ENCODE results near the gene CDCA7L. TPM values are rescaled to one million over a fixed set of nuclear protein-coding genes. Genes with fewer than 3 reads are reported as not detected.

Gene CDCA7L
- total and polyA plus RNA-seq, 2 of the 13 experiments (the other 11 are each of a cell fraction or from before 2014, with no cell fraction given) = 2.7 to 4.2 TPM

- no peak for FAIRE-seq
- ATAC-seq = no peak; the same call in 2 of the 3 replicates
- H3K27me3 ChIP-seq (ENCODE audit: control insufficient read depth in 1 of 2, insufficient read depth in 2 of 2, low read length in 2 of 2) = peaks cover 2 to 15% of the 10 kb centered on the region in 2 experiments; a peak in 3 of 5 replicates
- H3K4me1 ChIP-seq (ENCODE audit: insufficient read depth, low read length) = no peaks in the 10 kb centered on the region
- ChIA-PET POLR2A (no interaction called here), CTCF (ENCODE audit: low intra/inter-chr PET ratio, low total read pairs) (no interaction called here)
- H3K27ac ChIP-seq (ENCODE audit: extremely low read length, insufficient read depth, low read length) = no peak overlapping the region
- no peak for DNase-seq (ENCODE audit: low spot score)
- in situ Hi-C loops (cut with HindIII; ENCODE audit: extremely low pct_ligation_motif_present, low pct_unique_long_range_greater_than_20kb) = no loop called here
- H3K9ac ChIP-seq (ENCODE audit: insufficient read depth, low read depth, low read length) = no peak overlapping the region
- 43% methylated on average over 3 of the region's 3 CpGs for WGBS (ENCODE audit: low lambda C conversion rate)
- intact Hi-C loops (cut with micrococcal nuclease; ENCODE audit: unreplicated experiment) = no loop called here
- no TSS peak for BruUV-seq (replicated peaks)
- H2AFZ ChIP-seq (ENCODE audit: low read length) = no peak overlapping the region
- H3K36me3 ChIP-seq (replicated peaks in 1 of 2; ENCODE audit: control insufficient read depth in 1 of 2, insufficient read depth in 2 of 2, low read length in 2 of 2) = no peaks in the 10 kb centered on the region
- TF ChIP-seq, protein P1, sequence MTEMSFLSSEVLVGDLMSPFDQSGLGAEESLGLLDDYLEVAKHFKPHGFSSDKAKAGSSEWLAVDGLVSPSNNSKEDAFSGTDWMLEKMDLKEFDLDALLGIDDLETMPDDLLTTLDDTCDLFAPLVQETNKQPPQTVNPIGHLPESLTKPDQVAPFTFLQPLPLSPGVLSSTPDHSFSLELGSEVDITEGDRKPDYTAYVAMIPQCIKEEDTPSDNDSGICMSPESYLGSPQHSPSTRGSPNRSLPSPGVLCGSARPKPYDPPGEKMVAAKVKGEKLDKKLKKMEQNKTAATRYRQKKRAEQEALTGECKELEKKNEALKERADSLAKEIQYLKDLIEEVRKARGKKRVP (CRISPR knock-in tag; IDR thresholded peaks at IDR 0.05) = no peak
- TF ChIP-seq KDM3A (CRISPR knock-in tag; IDR thresholded peaks at IDR 0.05; ENCODE audit: low read depth) = no peak
- TF ChIP-seq MAFK (conservative IDR thresholded peaks at IDR 0.05 in 1 of 2, IDR thresholded peaks at IDR 0.05 in 1 of 2; ENCODE audit: low read length in 2 of 2) = peak in 1 of 2 experiments; percentile 39; a peak in 3 of 4 replicates
- TF ChIP-seq NFKB2 (CRISPR knock-in tag; IDR thresholded peaks at IDR 0.05; ENCODE audit: borderline replicate concordance) = no peak
- no peaks in the 10 kb centered on the region for H4K20me1 ChIP-seq (ENCODE audit: insufficient read depth, low read length)
- H3K79me2 ChIP-seq (ENCODE audit: insufficient read depth, low read length) = no peaks in the 10 kb centered on the region
- H3K4me2 ChIP-seq (ENCODE audit: low read depth, low read length) = no peak overlapping the region
- no peak overlapping the region for H3K4me3 ChIP-seq (replicated peaks in 1 of 3; ENCODE audit: insufficient read depth in 1 of 3, low read depth in 2 of 3, low read length in 3 of 3)
- no peaks in the 10 kb centered on the region for H3K9me3 ChIP-seq (ENCODE audit: low read length)
Observed at GRCh38 chr7:21960922-21961321, 15.2 kb upstream of the CDCA7L start.

DNA sequence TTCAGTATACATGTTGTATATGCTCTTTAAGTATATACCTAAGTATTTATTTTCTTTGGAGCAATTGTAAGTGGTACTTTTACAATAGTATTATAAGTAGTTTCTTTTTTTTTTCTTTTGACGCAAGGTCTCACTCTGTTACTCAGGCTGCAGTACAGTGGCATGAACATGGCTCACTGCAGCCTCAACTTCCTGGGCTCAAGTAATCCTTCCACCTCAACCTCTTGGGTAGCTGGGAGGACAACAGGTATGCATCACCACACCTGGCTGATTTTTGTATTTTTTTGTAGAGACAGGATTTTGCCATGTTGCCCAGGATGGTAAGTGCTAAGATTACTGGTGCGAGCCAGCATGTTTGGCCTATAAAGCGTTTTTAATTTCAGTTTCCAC is 13.7 kb upstream of the CDCA7L start:
- no peaks in the 10 kb centered on the region for H3K4me1 ChIP-seq (ENCODE audit: insufficient read depth, low read length)
- H3K27me3 ChIP-seq (ENCODE audit: control insufficient read depth in 1 of 2, insufficient read depth in 2 of 2, low read length in 2 of 2) = peaks cover 2 to 8% of the 10 kb centered on the region in 2 experiments; a peak in 3 of 5 replicates
- no peak overlapping the region for H3K9ac ChIP-seq (ENCODE audit: insufficient read depth, low read depth, low read length)
- no peak overlapping the region for H3K27ac ChIP-seq (ENCODE audit: extremely low read length, insufficient read depth, low read length)
- H4K20me1 ChIP-seq (ENCODE audit: insufficient read depth, low read length) = no peaks in the 10 kb centered on the region
- no peak overlapping the region for H2AFZ ChIP-seq (ENCODE audit: low read length)
- FAIRE-seq (no peak), ATAC-seq (no peak), DNase-seq (ENCODE audit: low spot score) (no peak)
- in situ Hi-C loops (cut with HindIII; ENCODE audit: extremely low pct_ligation_motif_present, low pct_unique_long_range_greater_than_20kb) = no loop called here
- ChIA-PET CTCF (ENCODE audit: low intra/inter-chr PET ratio, low total read pairs) (no interaction called here), POLR2A (no interaction called here)
- intact Hi-C loops (cut with micrococcal nuclease; ENCODE audit: unreplicated experiment) = no loop called here
- no peaks in the 10 kb centered on the region for H3K79me2 ChIP-seq (ENCODE audit: insufficient read depth, low read length)
- no peaks in the 10 kb centered on the region for H3K9me3 ChIP-seq (ENCODE audit: low read length)
- 49% methylated on average over 3 of the region's 3 CpGs for WGBS (ENCODE audit: low lambda C conversion rate)
- H3K4me2 ChIP-seq (ENCODE audit: low read depth, low read length) = no peak overlapping the region
- no peak for TF ChIP-seq ZNF629 (CRISPR knock-in tag; conservative IDR thresholded peaks at IDR 0.05)
- TF ChIP-seq, protein P2, sequence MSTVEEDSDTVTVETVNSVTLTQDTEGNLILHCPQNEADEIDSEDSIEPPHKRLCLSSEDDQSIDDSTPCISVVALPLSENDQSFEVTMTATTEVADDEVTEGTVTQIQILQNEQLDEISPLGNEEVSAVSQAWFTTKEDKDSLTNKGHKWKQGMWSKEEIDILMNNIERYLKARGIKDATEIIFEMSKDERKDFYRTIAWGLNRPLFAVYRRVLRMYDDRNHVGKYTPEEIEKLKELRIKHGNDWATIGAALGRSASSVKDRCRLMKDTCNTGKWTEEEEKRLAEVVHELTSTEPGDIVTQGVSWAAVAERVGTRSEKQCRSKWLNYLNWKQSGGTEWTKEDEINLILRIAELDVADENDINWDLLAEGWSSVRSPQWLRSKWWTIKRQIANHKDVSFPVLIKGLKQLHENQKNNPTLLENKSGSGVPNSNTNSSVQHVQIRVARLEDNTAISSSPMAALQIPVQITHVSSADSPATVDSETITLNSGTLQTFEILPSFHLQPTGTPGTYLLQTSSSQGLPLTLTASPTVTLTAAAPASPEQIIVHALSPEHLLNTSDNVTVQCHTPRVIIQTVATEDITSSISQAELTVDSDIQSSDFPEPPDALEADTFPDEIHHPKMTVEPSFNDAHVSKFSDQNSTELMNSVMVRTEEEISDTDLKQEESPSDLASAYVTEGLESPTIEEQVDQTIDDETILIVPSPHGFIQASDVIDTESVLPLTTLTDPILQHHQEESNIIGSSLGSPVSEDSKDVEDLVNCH (CRISPR knock-in tag; IDR thresholded peaks at IDR 0.05) = no peak
- TF ChIP-seq NONO (IDR thresholded peaks at IDR 0.05) = no peak
- no peak for TF ChIP-seq NONO (CRISPR knock-in tag; conservative IDR thresholded peaks at IDR 0.05)
- no peak overlapping the region for H3K4me3 ChIP-seq (replicated peaks in 1 of 3; ENCODE audit: insufficient read depth in 1 of 3, low read depth in 2 of 3, low read length in 3 of 3)
- BruUV-seq (replicated peaks) = no TSS peak
- H3K36me3 ChIP-seq (replicated peaks in 1 of 2; ENCODE audit: control insufficient read depth in 1 of 2, insufficient read depth in 2 of 2, low read length in 2 of 2) = no peaks in the 10 kb centered on the region
